ENCODE data around the gene TCP1. TPM values are rescaled to one million over a fixed set of nuclear protein-coding genes. Genes with fewer than 3 reads are reported as not detected.
A peak's percentile ranks its signal among the peaks of the same experiment; 100 is the strongest.

The TCP1 gene
- total and polyA plus RNA-seq, 2 donors, result 137 to 147 TPM

Small RNA genes within 50 kb of the gene (small RNA-seq; reads per million reads assigned to genes)
- gene SNORA20, result 58.7 reads per million, percentile 97 among the genes with 10 or more reads in this experiment
- gene SNORA29, result not detected

Other genes starting within 250 kb of the TCP1 start
- 103 TPM for gene SOD2, start 96.4 kb downstream of the TCP1 start, total RNA-seq
- gene SOD2, start 96.4 kb downstream of the TCP1 start, polyA plus RNA-seq, result 521 TPM
- gene WTAP, start 62.1 kb downstream of the TCP1 start, total RNA-seq, result 103 TPM
- gene WTAP, start 62.1 kb downstream of the TCP1 start, polyA plus RNA-seq, result 73.5 TPM
- gene ACAT2, start 27.6 kb downstream of the TCP1 start, total RNA-seq, result 16.6 TPM
- 16.3 TPM for gene ACAT2, start 27.6 kb downstream of the TCP1 start, polyA plus RNA-seq
- gene MRPL18, start 865 bp upstream of the TCP1 start, total RNA-seq, result 58.0 TPM
- gene MRPL18, start 865 bp upstream of the TCP1 start, polyA plus RNA-seq, result 77.7 TPM
- gene PNLDC1, start 10.7 kb upstream of the TCP1 start, total RNA-seq, result not detected
- gene PNLDC1, start 10.7 kb upstream of the TCP1 start, polyA plus RNA-seq, result 0.15 TPM
- gene MAS1, start 101.4 kb upstream of the TCP1 start, total RNA-seq, result 0.05 TPM
- not detected for gene MAS1, start 101.4 kb upstream of the TCP1 start, polyA plus RNA-seq
- gene IGF2R, start 179.5 kb upstream of the TCP1 start, total RNA-seq, result 46.6 TPM
- gene IGF2R, start 179.5 kb upstream of the TCP1 start, polyA plus RNA-seq, result 32.1 TPM

Data from urinary bladder (tissue), 2 donors.